NCI-H2227 (cell line): ENCODE results near the gene ITGB1.
"Not testable (repeated sequence)": the region's sequence is repeated elsewhere in the genome, so short reads cannot be mapped to it uniquely, and the experiment has no call there.

ENCODE experiments used
- DNase-seq: peaks from one replicate; lab custom pipeline; 2025; ENCODE audit not compliant: unreplicated experiment; lab: John Stamatoyannopoulos, UW

The ITGB1 gene

DNA sequence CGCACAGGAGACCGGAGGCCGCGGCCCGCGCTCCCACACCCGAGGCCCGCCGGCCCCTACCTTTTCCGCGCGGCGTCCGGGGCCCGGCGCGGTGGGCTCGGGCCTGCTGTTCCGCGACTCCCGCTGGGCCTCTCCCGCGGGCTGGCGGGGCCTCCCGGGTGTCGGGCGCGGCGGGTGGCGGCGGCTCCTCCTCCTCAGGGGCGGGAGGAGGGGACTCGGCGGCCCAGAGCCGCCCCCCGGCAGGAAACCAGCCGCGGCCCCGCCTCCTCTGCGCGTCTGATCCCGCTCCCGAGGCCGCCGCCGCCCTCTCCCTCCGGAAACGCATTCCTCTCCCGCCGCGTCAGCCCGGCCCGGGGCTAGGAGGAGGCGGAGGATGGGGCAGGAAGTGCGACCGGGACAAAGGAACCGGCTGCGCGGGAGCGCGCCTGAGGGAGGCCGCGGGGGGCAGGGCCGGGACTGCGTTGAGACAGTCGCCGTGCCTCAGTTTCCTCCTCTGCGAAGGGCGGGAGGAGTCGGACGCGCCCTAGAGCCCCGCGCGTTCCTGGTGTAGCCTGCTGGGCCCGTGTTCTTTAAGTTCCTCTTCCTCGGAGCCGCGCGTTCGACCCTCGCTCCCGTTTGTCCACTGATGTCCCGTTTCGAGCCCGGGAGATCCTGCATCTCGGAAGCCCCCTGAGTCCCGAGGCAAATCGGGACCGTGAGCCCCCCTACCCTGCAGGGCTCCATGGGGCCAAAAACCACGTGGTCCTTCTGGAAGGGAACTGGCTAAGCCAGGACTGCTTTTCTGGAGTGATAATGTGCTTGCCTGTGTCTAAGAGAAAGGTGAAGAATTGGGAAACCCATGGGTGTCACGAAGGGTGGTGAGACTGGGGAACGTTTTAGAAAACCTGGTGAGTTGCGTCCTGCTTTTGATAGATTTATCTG, at the start of gene ITGB1:
ITGB1 (minus strand) TSS at position 146 of the 921 bp plus-strand sequence. CDS start 22,672 bp downstream, outside the sequence.
- DNase-seq: peak; percentile 96

DNA sequence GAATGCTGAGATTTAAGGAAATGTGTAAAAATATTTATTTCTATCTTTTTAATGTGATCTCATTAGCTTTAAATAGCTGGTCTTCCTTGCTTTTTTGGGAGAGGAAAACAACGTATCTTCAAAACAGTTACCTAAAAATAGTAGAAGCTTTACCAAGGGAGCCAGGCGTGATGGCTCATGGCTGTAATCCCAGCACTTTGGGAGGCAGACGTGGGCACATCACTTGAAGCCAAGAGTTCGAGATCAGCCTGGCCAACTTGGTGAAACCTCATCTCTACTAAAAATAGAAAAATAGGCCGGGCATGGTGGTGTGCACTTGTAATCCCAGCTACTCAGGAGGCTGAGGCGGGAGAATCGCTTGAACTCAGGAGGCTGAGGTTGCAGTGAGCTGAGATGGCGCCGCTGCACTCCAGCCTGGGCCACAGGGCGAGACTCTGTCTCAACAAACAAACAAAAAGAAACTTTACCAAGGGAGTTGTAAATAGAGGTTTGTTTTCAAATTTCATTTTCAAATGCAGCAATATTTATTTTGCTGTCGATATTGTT, 48.4 kb upstream of the ITGB1 start:
- no peak for DNase-seq

GRCh38 chr10:33005322-33006301, 47.6 kb upstream of the ITGB1 start:
- peak; percentile 52 for DNase-seq

- DNase-seq: no peak
These were observed 44.0 kb upstream of the ITGB1 start for GRCh38 chr10:33001908-33002492.

DNA sequence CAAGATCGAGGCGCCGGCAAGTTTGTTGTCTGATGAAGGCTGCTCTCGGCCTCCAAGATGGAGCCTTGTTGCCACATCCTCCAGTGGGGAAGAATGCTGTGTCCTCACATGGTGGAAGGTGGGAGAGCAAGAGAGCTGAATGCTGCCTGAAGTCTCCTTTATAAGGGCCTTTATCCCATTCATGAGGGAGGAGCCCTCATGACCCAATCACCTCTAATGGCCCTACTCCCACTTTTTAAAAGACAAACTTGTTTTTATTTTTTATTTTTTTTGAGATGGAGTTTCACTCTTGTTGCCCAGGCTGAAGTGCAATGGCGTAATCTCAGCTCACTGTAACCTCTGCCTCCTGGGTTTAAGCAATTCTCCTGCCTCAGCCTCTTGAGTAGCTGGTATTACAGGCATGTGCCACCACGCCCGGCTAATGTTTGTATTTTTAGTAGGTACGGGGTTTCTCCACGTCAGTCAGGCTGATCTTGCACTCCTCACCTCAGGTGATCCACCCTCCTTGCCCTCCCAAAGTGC, 40.1 kb upstream of the ITGB1 start:
- not testable (repeated sequence) for DNase-seq

DNA sequence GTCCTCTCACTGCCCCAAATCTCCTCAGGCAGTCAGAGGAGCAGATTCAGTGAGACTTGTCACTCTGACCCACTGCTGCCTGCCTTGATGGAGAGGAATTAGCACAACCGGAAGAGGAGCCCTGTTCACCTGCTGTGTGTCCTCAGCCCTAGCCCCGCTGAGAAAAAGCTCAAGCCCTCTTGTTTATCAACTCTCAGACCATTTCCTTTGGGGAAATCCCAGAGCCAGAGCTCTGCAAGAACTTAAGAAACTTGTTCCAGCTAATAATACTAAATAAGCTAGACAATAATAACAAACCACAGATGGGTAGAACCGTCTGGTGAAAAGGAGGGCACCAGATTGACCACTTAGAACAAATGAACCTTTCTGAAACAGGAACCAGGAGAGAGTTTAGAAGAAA, 37.7 kb upstream of the ITGB1 start:
- no peak for DNase-seq

GRCh38 chr10:32995066-32995622, 37.1 kb upstream of the ITGB1 start:
- no peak for DNase-seq

DNA sequence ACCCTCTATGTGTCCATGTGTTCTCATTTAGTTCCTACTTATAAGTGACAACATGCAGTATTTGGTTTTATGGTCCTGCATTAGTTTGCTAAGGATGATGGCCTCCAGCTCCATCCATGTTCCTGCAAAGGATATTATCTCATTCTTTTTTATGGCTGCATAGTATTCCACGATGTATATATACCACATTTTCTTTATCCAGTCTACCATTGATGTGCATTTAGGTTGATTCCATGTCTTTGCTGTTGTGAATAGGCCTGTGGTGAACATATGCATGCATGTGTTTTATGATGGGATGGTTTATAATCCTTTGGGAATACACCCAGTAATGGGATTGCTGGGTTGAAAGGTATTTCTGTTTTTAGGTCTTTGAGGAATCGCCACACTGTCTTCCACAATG, 36.6 kb upstream of the ITGB1 start:
- DNase-seq: not testable (repeated sequence)

DNA sequence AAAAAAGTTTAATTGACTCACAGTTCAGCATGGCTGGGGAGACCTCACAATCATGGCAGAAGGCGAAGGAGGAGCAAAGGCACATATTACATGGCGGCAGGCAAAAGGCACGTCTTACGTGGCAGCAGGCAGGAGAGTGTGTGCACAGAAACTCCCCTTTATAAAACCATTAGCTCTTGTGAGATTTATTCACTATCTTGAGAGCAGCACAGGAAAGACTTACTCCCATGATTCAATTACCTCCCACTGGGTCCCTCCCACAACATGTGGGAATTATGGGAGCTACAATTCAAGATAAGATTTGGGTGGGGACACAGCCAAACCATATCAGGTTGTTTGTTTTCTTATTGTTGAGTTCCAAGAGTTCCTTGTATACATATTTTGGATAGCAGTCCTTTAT, 34.3 kb upstream of the ITGB1 start:
- DNase-seq: not testable (repeated sequence)

DNA sequence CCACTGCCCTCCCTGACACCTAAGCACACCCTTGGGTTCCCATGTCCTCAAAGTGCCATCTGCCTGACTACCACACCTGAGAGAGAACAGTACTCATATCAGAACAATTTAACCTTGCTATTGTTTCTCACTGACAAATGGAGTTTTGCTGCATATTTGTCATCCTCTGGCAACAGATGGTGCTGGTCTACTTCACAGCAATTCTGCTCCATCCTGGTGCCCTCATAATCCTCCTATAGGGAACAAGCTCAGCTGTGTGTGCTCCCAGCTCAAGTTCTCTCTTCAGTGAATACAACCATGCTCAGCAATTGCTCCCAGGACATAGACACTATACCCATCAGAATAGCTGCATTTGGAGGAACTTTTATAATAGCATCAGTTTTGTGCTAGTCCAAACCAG, 32.8 kb upstream of the ITGB1 start:
- DNase-seq: no peak

- no peak for DNase-seq
These were observed 30.6 kb upstream of the ITGB1 start for GRCh38 chr10:32988604-32989003.

DNA sequence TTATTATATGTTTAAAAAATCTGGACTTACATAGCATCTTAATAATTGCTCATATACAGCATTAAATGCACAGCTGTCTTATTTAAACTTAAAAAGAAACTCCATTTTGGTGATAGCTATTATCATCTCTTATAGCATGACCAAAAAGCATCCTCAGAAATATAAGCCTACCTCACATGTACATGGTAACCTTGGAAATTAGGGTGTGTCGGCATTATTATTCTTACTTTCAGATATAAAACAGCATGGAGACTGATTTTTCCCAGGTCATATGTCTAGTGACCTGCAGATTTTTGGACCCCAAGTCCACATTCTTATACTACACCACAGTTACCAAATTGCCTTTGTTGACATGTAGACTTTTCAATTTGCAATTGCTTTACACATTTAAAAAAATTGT, 29.1 kb upstream of the ITGB1 start:
- no peak for DNase-seq

DNA sequence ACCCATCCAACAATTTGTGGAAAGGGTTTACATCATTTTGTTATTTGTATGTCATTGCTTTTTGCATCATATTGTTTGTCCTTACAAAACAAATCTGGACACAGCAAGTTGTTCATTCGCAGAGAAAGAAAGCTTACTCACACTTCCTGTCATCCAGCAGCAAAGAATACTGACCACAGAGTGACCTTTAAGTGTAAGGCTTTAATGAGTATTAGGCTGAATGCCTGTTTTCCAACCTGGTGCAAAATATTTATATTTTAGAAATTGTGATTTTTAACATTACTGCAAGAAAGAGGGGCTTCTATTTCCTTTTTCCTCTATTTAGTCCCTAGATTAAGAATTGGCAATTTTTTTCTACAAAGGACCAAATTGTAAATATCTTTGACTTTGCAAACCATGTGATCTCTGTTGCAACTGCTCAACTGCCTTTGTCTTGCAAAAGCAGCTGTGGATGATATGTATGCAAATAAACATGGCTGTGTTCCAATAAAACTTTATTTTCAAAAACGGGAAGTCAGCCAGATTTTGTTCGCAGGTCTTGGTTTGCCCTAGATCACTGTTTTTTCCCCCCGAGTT, 27.8 kb upstream of the ITGB1 start:
- no peak for DNase-seq

DNA sequence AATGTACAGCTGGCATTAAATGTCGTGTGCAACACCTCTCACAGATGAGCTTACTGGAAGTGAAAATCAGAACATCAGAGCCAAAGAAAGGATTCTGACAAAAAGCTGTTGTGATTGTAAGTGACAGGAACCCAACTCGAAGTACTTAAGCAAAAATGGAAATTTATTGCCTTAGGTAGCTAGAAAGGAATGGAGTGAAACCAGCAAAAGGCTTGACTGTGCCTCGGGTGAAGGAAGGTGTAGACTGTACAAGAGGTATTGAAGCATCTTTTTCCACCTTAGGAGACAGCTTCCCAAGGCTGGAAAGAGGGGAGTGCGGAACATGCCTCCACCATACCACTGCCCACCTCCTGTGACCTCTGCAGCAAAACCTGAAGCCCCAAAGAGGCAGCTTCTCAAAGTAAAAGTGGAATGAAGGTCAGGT, 27.3 kb upstream of the ITGB1 start:
- DNase-seq: no peak

DNA sequence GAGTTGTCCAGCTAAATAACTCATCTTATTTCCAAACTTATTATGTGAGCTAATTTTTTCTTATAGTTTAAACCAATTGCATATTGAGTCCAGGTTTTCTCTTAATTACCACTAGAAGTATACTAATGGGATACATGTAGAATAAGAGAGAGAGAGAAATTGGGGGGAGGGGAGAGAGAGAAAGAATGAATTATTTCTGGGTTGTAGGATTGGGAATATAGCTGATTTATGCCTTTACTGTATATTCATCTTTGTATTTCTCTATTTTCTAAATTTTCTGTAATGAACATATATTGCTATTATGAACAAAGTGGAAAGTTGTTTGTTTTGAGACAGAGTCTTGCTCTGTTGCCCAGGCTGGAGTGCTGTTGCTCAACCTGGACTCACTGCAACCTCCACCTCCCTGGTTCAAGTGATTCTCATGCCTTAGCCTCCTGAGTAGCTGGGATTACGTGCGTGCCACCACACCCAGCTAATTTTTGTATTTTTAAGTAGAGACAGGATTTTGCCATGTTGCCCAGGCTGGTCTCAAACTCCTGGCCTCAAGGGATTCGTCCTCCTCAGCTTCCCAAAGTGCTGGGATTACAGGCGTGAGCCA, 26.1 kb upstream of the ITGB1 start:
- DNase-seq: no peak

DNA sequence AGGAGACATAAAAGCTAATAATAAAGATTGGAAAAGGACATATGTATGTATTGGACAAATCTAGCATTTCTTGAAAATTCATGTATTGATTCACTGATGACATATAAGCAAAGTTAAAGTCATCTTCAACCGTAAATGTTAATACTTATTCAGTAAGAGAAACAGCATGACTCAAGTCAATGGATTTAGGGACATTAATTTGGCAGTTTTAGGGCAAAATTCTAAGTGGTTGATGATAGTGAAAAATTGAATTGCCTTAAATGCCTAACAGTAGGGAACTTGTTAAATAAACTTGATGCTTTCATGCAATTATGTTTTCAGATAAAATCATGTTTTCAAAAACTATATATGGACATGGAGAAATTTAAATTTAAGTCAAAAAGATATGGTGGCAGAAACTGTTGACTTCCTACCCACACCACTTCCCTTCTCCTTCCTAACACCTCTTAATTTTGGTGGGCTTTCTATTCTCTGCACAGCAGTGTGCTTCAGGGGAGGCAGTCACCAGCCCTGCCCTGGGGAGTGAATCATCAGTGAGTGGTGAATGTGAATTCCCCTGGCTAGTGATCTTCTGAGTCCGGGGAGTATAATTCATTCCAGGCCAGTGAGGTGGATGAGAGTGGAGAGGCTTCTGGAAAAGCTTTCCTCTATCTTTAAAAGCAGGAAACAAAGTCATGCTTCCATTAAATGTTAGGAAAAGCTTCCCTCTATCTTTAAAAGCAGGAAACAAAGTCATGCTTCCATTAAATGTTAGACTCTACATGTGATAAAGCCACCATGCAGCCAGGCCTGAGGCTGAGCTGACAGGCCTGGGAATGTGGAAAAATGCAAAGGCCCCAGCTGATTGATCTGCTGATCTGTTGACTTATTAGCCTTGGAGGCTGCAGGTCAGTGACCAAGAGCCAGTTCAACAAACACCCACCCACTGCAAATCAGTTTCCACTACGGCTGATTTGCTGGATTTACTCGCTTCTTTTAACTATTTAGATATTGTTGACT, 25.2 kb upstream of the ITGB1 start:
- no peak for DNase-seq

GRCh38 chr10:32982293-32982709, 24.3 kb upstream of the ITGB1 start:
- no peak for DNase-seq

DNA sequence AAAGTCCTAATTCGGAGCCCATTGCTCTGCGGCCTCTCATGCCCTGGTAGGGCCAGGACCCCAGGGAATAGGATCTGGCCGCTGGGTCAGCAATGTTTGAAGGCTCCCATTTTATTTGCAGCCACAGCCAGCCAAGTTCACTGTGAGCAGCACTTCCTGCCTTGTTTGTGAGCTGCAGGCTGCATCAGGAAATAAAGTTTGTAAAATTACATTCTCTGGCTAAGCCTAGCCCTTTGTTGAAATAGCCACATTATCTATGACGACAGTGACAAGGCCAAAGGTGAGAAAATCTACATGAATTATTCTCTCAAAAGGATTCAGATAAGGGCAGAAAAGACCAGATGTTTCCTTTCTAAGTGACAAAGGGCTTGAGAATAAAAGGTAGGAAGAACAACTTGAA, 23.7 kb upstream of the ITGB1 start:
- DNase-seq: no peak
